ENCODE measurements around the gene CACNG8.
"Not testable (repeated sequence)": the region's sequence is repeated elsewhere in the genome, so short reads cannot be mapped to it uniquely, and the experiment has no call there.

The CACNG8 gene

GRCh38 chr19:53994811-53995210 lies 32.1 kb downstream of the CACNG8 start:
- no peak for DNase-seq

- no peak for DNase-seq
Observed at GRCh38 chr19:53998223-53998622, 35.5 kb downstream of the CACNG8 start.

GRCh38 chr19:53999694-54000093 lies 37.0 kb downstream of the CACNG8 start:
- DNase-seq: no peak

GRCh38 chr19:54001496-54001895 lies 38.8 kb downstream of the CACNG8 start:
- no peak for DNase-seq

GRCh38 chr19:54002495-54003315 lies 40.0 kb downstream of the CACNG8 start:
- DNase-seq: no peak

- no peak for DNase-seq
Observed at GRCh38 chr19:54009440-54009839, 46.7 kb downstream of the CACNG8 start.

- no peak for DNase-seq
Observed at GRCh38 chr19:54010474-54010873, 47.7 kb downstream of the CACNG8 start.

GRCh38 chr19:54011507-54012211 lies 48.9 kb downstream of the CACNG8 start:
- DNase-seq: no peak

- no peak for DNase-seq
Observed at GRCh38 chr19:54013866-54014265, 51.1 kb downstream of the CACNG8 start.

- no peak for DNase-seq
Observed at GRCh38 chr19:54014920-54015560, 52.3 kb downstream of the CACNG8 start.

- DNase-seq: no peak
Observed at GRCh38 chr19:54017261-54017660, 54.5 kb downstream of the CACNG8 start.

GRCh38 chr19:54021363-54021762 lies 58.6 kb downstream of the CACNG8 start:
- no peak for DNase-seq

- DNase-seq: no peak
Observed at GRCh38 chr19:54021932-54022331, 59.2 kb downstream of the CACNG8 start.

- DNase-seq: no peak
Observed at GRCh38 chr19:54023191-54023590, 60.5 kb downstream of the CACNG8 start.

- no peak for DNase-seq
Observed at GRCh38 chr19:54024660-54025059, 61.9 kb downstream of the CACNG8 start.

- no peak for DNase-seq
Observed at GRCh38 chr19:54026656-54027055, 63.9 kb downstream of the CACNG8 start.

GRCh38 chr19:54029301-54029700 lies 66.6 kb downstream of the CACNG8 start:
- no peak for DNase-seq

GRCh38 chr19:54029930-54030490 lies 67.3 kb downstream of the CACNG8 start:
- peak; percentile 20 for DNase-seq

GRCh38 chr19:54030895-54031586 lies 68.3 kb downstream of the CACNG8 start:
- no peak for DNase-seq

- DNase-seq: peak; percentile 66
Observed at GRCh38 chr19:54035215-54036178, 72.8 kb downstream of the CACNG8 start.

- not testable (repeated sequence) for DNase-seq
Observed at GRCh38 chr19:54036542-54036941, 73.8 kb downstream of the CACNG8 start.
